ENCODE results near the gene NPR3. TPM values are rescaled to one million over a fixed set of nuclear protein-coding genes. Genes with fewer than 3 reads are reported as not detected.

The NPR3 gene
- total and polyA plus RNA-seq, 2 experiments from 2014 or later: 0.07 to 0.15 TPM

DNA sequence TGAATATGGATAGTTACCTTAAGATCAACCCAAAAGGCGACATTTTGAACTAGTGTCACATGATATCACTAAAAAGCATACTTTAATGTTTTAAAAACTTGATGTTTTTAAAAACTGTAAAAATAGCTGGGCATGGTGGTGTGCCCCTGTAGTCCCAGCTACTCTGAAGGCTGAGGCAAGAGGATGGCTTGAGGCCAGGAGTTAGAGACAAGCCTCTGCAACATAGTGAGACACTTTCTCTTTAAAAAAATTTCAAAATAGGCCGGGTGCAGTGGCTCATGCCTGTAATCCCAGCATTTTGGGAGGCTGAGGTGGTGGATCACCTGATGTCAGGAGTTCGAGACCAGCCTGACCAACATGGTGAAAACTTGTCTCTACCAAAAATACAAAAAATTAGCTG lies 129.5 kb downstream of the NPR3 start:
- H3K4me2 ChIP-seq: no peak overlapping the region
- TF ChIP-seq ZNF331 (CRISPR knock-in tag; IDR thresholded peaks at IDR 0.05; ENCODE audit: low read depth) (no peak), POLR2AphosphoS5 (IDR thresholded peaks at IDR 0.05; ENCODE audit: low read depth) (no peak), ZNF114 (CRISPR knock-in tag; IDR thresholded peaks at IDR 0.05) (no peak), CREB1 (CRISPR knock-in tag; IDR thresholded peaks at IDR 0.05; ENCODE audit: low read depth) (no peak), JUNB (IDR thresholded peaks at IDR 0.05; ENCODE audit: unreplicated experiment) (no peak), EZH2phosphoT487 (IDR thresholded peaks at IDR 0.05; ENCODE audit: unreplicated experiment) (no peak), STAT1 (IDR thresholded peaks at IDR 0.05; ENCODE audit: unreplicated experiment) (no peak)
- TF ChIP-seq, protein P1, sequence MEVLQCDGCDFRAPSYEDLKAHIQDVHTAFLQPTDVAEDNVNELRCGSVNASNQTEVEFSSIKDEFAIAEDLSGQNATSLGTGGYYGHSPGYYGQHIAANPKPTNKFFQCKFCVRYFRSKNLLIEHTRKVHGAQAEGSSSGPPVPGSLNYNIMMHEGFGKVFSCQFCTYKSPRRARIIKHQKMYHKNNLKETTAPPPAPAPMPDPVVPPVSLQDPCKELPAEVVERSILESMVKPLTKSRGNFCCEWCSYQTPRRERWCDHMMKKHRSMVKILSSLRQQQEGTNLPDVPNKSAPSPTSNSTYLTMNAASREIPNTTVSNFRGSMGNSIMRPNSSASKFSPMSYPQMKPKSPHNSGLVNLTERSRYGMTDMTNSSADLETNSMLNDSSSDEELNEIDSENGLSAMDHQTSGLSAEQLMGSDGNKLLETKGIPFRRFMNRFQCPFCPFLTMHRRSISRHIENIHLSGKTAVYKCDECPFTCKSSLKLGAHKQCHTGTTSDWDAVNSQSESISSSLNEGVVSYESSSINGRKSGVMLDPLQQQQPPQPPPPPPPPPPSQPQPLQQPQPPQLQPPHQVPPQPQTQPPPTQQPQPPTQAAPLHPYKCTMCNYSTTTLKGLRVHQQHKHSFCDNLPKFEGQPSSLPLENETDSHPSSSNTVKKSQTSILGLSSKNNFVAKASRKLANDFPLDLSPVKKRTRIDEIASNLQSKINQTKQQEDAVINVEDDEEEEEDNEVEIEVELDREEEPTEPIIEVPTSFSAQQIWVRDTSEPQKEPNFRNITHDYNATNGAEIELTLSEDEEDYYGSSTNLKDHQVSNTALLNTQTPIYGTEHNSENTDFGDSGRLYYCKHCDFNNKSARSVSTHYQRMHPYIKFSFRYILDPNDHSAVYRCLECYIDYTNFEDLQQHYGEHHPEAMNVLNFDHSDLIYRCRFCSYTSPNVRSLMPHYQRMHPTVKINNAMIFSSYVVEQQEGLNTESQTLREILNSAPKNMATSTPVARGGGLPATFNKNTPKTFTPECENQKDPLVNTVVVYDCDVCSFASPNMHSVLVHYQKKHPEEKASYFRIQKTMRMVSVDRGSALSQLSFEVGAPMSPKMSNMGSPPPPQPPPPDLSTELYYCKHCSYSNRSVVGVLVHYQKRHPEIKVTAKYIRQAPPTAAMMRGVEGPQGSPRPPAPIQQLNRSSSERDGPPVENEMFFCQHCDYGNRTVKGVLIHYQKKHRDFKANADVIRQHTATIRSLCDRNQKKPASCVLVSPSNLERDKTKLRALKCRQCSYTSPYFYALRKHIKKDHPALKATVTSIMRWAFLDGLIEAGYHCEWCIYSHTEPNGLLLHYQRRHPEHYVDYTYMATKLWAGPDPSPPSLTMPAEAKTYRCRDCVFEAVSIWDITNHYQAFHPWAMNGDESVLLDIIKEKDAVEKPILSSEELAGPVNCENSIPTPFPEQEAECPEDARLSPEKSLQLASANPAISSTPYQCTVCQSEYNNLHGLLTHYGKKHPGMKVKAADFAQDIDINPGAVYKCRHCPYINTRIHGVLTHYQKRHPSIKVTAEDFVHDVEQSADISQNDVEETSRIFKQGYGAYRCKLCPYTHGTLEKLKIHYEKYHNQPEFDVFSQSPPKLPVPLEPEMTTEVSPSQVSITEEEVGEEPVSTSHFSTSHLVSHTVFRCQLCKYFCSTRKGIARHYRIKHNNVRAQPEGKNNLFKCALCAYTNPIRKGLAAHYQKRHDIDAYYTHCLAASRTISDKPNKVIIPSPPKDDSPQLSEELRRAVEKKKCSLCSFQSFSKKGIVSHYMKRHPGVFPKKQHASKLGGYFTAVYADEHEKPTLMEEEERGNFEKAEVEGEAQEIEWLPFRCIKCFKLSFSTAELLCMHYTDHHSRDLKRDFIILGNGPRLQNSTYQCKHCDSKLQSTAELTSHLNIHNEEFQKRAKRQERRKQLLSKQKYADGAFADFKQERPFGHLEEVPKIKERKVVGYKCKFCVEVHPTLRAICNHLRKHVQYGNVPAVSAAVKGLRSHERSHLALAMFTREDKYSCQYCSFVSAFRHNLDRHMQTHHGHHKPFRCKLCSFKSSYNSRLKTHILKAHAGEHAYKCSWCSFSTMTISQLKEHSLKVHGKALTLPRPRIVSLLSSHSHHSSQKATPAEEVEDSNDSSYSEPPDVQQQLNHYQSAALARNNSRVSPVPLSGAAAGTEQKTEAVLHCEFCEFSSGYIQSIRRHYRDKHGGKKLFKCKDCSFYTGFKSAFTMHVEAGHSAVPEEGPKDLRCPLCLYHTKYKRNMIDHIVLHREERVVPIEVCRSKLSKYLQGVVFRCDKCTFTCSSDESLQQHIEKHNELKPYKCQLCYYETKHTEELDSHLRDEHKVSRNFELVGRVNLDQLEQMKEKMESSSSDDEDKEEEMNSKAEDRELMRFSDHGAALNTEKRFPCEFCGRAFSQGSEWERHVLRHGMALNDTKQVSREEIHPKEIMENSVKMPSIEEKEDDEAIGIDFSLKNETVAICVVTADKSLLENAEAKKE (CRISPR knock-in tag; IDR thresholded peaks at IDR 0.05): no peak
- TF ChIP-seq, protein P2, sequence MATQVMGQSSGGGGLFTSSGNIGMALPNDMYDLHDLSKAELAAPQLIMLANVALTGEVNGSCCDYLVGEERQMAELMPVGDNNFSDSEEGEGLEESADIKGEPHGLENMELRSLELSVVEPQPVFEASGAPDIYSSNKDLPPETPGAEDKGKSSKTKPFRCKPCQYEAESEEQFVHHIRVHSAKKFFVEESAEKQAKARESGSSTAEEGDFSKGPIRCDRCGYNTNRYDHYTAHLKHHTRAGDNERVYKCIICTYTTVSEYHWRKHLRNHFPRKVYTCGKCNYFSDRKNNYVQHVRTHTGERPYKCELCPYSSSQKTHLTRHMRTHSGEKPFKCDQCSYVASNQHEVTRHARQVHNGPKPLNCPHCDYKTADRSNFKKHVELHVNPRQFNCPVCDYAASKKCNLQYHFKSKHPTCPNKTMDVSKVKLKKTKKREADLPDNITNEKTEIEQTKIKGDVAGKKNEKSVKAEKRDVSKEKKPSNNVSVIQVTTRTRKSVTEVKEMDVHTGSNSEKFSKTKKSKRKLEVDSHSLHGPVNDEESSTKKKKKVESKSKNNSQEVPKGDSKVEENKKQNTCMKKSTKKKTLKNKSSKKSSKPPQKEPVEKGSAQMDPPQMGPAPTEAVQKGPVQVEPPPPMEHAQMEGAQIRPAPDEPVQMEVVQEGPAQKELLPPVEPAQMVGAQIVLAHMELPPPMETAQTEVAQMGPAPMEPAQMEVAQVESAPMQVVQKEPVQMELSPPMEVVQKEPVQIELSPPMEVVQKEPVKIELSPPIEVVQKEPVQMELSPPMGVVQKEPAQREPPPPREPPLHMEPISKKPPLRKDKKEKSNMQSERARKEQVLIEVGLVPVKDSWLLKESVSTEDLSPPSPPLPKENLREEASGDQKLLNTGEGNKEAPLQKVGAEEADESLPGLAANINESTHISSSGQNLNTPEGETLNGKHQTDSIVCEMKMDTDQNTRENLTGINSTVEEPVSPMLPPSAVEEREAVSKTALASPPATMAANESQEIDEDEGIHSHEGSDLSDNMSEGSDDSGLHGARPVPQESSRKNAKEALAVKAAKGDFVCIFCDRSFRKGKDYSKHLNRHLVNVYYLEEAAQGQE (IDR thresholded peaks at IDR 0.05; ENCODE audit: unreplicated experiment): no peak
- no peaks in the 10 kb centered on the region for H3K79me2 ChIP-seq (replicated peaks; ENCODE audit: insufficient read depth)
- H3K4me3 Mint-ChIP-seq: no peak overlapping the region
- H3K27ac Mint-ChIP-seq: no peak overlapping the region
- H3K4me1 Mint-ChIP-seq: no peaks in the 10 kb centered on the region
- H3K9me2 ChIP-seq (ENCODE audit: insufficient read depth): no peaks in the 10 kb centered on the region
- no peaks in the 10 kb centered on the region for H3K27me3 ChIP-seq (ENCODE audit: insufficient read depth)
- H3F3A ChIP-seq (replicated peaks; ENCODE audit: low read depth): no peaks in the 10 kb centered on the region
- no peak overlapping the region for H3K27ac ChIP-seq (ENCODE audit: low read depth)
- no peak overlapping the region for H3K4me3 ChIP-seq
- H3K4me1 ChIP-seq (ENCODE audit: insufficient read depth): no peaks in the 10 kb centered on the region
- ATAC-seq (no peak), DNase-seq (ENCODE audit: low spot score) (no peak)
- no peaks in the 10 kb centered on the region for H3K36me3 Mint-ChIP-seq (ENCODE audit: low read depth)
- no peak overlapping the region for H2AFZ ChIP-seq
- H3K36me3 ChIP-seq (ENCODE audit: insufficient read depth): no peaks in the 10 kb centered on the region
- H3K27me3 Mint-ChIP-seq (ENCODE audit: insufficient read depth, low read depth, poor library complexity): no peaks in the 10 kb centered on the region
- no peaks in the 10 kb centered on the region for H3K9me3 Mint-ChIP-seq
- no peaks in the 10 kb centered on the region for H4K20me1 ChIP-seq (replicated peaks; ENCODE audit: insufficient read depth)

Other genes starting within 250 kb of the NPR3 start
- 288 and 365 TPM in 2 replicates for gene SUB1, start 125.8 kb upstream of the NPR3 start, total RNA-seq (2014; rRNA removed; shearing (Covaris generic))
- 1,041 and 1,042 TPM in 2 replicates for gene SUB1, start 125.8 kb upstream of the NPR3 start, polyA plus RNA-seq (2016; fragmentation: Nextera tagmentation; extraction: Ambion mirVana)

Data from GM23338 (cell line).